Spleen (tissue), 11 donors: ENCODE results near the gene DMD. TPM values are rescaled to one million over a fixed set of nuclear protein-coding genes. Genes with fewer than 3 reads are reported as not detected.

Experiments
- DNase-seq: peaks from one replicate; pipeline ENCODE4 v3.0.0-alpha.2; 2020
- H3K27ac ChIP-seq, 8 donors: fragments of 200-600 bp; sonication (generic) in 7 of 8; 1 replicate in 4 of 8; 2 replicates in 4 of 8; pipeline versions ENCODE4 v1.5.0 to v1.8.0; 2016 to 2021; ENCODE audit warnings: inconsistent platforms in 4 of 8, mild to moderate bottlenecking in 4 of 8, moderate library complexity in 1 of 8
- H3K27me3 ChIP-seq, 7 donors: fragments of 200-600 bp; sonication (generic) in 6 of 7; replicated peaks in 1 of 7; 1 replicate in 4 of 7; 2 replicates in 3 of 7; pipeline versions ENCODE4 v1.5.0 to v1.8.0; 2016 to 2021; ENCODE audit warnings: inconsistent platforms in 3 of 7, mild to moderate bottlenecking in 1 of 7
- H3K36me3 ChIP-seq, 6 donors: fragments of 200-600 bp; sonication (generic) in 5 of 6; 1 replicate in 4 of 6; 2 replicates in 2 of 6; pipeline versions ENCODE4 v1.5.0 to v1.8.0; 2016 to 2021; ENCODE audit warnings: inconsistent platforms in 2 of 6
- H3K4me1 ChIP-seq, 6 donors: fragments of 200-600 bp; sonication (generic) in 5 of 6; 1 replicate in 3 of 6; 2 replicates in 3 of 6; pipeline versions ENCODE4 v1.5.0 to v1.8.0; 2016 to 2021; ENCODE audit warnings: inconsistent platforms in 3 of 6
- H3K4me3 ChIP-seq, 8 donors: fragments of 200-600 bp; sonication (generic) in 7 of 8; 1 replicate in 4 of 8; 2 replicates in 4 of 8; pipeline versions ENCODE4 v1.5.0 to v1.8.0; 2016 to 2021; ENCODE audit warnings: inconsistent platforms in 4 of 8, mild to moderate bottlenecking in 4 of 8, moderate library complexity in 2 of 8
- H3K9me3 ChIP-seq, 8 donors: fragments of 200-600 bp; sonication (generic) in 7 of 8; 1 replicate in 4 of 8; 2 replicates in 4 of 8; pipeline versions ENCODE4 v1.5.0 to v1.8.0; 2016 to 2021; ENCODE audit warnings: inconsistent platforms in 4 of 8
- POLR2A ChIP-seq, 3 donors: fragments of 450-650 bp; IDR thresholded peaks; one replicate each; pipeline ENCODE4 v1.5.1; 2017; ENCODE audit warnings: antibody characterized with exemption in 3 of 3, mild to moderate bottlenecking in 1 of 3
- POLR2AphosphoS5 ChIP-seq, 3 donors: sonication (generic); formaldehyde crosslinking; IDR thresholded peaks; one replicate each; pipeline ENCODE4 v1.5.1; 2017; ENCODE audit warnings: antibody characterized with exemption in 3 of 3
- WGBS, 5 donors: extraction: QIAGEN DNeasy Blood & Tissue Kit in 3 of 5; methylation state at CpG; one replicate each; pipeline versions ENCODE4 v1.1.5 to v1.1.7; 2013 to 2018; 5-methylcytosine and 5-hydroxymethylcytosine counted together
- intact Hi-C: fragments of 100-400 bp; cut with DNase I; formaldehyde crosslinking; loops from one replicate; pipeline ENCODE4 v1.15.0; 2023; ENCODE audit warnings: low total_unique reads
- polyA plus RNA-seq, 3 donors: library from polyadenylated mRNA; stranded (reverse); fragments of 200-250 nt; gene quantifications; one replicate each; pipeline ENCODE4 v1.2.1, GENCODE V29; 2013
- total RNA-seq, 7 donors: library from RNA; depleted of rRNA in 3 of 7; stranded (reverse); fragments of >200 nt in 3 of 7; fragmentation: NEBNext Ultra II Directional in 4 of 7; extraction: Animal tissue kit (Norgen Biotek cat#: 25700) in 4 of 7; gene quantifications; one replicate each; pipeline versions ENCODE4 v1.1.0 to v1.2.1, GENCODE V29; 2016 to 2021
- TF ChIP-seq, protein P1 (sequence below), 11 experiments: fragments of 200-600 bp in 7 of 11; fragments of 450-650 bp in 4 of 11; sonication (generic) in 4 of 11; IDR thresholded peaks in 8 of 11; conservative IDR thresholded peaks in 3 of 11; 1 replicate in 7 of 11; 2 replicates in 4 of 11; pipeline versions ENCODE4 v1.4.0 to v1.8.0; 2016 to 2021; ENCODE audit warnings: antibody characterized with exemption in 11 of 11, inconsistent platforms in 4 of 11, mild to moderate bottlenecking in 1 of 11
- donor health status: healthy with polysubstance abuse.
- donor health status: DM: no; HTN: no; CAD: no; lungs with moderate emphysema.
- donor health status: DM: no; HTN: no; CAD: no.
- donor health status: Bipolar disorder and iron deficiency.
- donor health status: healthy.
- donor health status: DM: no; HTN: no; CAD: no.
- donor health status: DM: yes; HTN: yes; CAD: no.

Gene DMD
- total and polyA plus RNA-seq, 10 donors = 1.3 to 11.3 (median 4.4) TPM

DNA sequence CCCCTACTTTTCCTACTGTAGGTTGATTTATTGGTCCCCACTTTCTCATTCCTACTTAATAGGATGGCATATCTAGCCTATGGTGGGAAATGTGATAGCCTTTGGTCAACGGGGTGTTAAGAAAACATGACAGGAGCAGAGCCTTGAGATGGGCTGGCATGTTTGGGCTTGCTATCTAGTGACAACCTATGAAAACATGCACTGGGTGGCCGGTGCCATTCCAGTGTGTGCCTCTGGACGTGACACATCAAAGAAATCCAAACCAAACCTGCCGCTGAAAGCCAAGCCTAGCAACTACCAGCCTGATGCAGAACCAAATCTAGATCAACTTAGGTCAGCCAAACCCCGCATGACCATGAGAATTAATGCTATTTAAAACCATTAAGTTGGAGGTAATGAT lies 317.6 kb downstream of the DMD start:
- no peak for TF ChIP-seq POLR2A (IDR thresholded peaks at IDR 0.05)
- no peak for TF ChIP-seq POLR2AphosphoS5 (IDR thresholded peaks at IDR 0.05)
- TF ChIP-seq, protein P1, sequence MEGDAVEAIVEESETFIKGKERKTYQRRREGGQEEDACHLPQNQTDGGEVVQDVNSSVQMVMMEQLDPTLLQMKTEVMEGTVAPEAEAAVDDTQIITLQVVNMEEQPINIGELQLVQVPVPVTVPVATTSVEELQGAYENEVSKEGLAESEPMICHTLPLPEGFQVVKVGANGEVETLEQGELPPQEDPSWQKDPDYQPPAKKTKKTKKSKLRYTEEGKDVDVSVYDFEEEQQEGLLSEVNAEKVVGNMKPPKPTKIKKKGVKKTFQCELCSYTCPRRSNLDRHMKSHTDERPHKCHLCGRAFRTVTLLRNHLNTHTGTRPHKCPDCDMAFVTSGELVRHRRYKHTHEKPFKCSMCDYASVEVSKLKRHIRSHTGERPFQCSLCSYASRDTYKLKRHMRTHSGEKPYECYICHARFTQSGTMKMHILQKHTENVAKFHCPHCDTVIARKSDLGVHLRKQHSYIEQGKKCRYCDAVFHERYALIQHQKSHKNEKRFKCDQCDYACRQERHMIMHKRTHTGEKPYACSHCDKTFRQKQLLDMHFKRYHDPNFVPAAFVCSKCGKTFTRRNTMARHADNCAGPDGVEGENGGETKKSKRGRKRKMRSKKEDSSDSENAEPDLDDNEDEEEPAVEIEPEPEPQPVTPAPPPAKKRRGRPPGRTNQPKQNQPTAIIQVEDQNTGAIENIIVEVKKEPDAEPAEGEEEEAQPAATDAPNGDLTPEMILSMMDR (IDR thresholded peaks at IDR 0.05 in 8 of 11, conservative IDR thresholded peaks at IDR 0.05 in 3 of 11) = no peak
- WGBS, 5 donors = 74 to 89% (median 84%) methylated on average over 1 to 5 of the region's 5 CpGs
- Histone ChIP-seq H3K27me3 (no peaks in the 10 kb centered on the region), H3K27ac (no peak overlapping the region), H3K9me3 (no peaks in the 10 kb centered on the region), H3K4me3 (no peak overlapping the region), H3K4me1 (no peaks in the 10 kb centered on the region), H3K36me3 (no peaks in the 10 kb centered on the region)
- no peak for DNase-seq
- intact Hi-C loops = no loop called here

DNA sequence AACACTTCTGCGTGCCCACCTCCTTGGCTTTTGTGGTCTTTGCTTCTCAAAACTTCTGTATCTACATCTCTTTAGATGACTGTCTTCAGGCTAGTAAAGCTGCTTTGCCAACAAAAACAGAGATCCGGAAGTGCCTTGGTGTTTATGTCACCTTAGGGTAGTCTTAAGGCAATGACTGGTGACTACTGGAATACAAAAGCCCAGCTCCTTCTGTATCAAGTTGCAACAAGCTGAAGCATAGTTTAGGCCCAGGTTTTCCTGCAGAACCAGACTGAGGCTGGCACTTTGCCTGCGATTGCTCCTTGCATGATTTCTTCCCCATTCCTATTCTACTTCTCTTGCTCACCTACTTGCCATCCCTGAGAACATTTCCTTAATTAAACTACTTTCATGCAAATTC lies 333.8 kb downstream of the DMD start:
- TF ChIP-seq POLR2AphosphoS5 (IDR thresholded peaks at IDR 0.05) = no peak
- no peak for TF ChIP-seq POLR2A (IDR thresholded peaks at IDR 0.05)
- TF ChIP-seq, protein P1 (IDR thresholded peaks at IDR 0.05 in 8 of 11, conservative IDR thresholded peaks at IDR 0.05 in 3 of 11) = no peak
- Histone ChIP-seq H3K27me3 (no peaks in the 10 kb centered on the region), H3K36me3 (no peaks in the 10 kb centered on the region), H3K4me1 (no peaks in the 10 kb centered on the region), H3K9me3 (no peaks in the 10 kb centered on the region), H3K27ac (no peak overlapping the region), H3K4me3 (no peak overlapping the region)
- 78 to 92% (median 83%) methylated on average over 3 of the region's 3 CpGs for WGBS, 5 donors
- DNase-seq = no peak
- intact Hi-C loops = no loop called here

DNA sequence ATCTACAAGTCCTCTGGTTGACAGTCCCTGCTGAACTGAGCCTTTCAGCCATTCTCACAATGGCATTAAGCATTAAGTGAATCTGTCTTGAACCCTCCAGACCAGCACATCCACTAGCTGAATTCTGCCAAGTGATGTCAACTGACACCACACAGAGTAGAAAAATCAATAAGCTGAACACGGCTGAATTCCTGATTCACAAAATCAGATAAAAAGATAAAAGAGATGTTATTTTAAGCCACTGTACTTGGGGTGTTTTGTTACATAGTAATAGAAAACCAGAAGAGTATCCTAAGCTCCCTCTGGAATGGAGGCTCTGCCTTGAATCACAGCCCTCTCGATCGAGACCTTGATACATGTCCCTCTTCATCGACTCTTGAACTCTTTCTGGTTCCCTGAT lies 336.5 kb downstream of the DMD start:
- 81 to 93% (median 91%) methylated on average over 4 of the region's 4 CpGs for WGBS, 5 donors
- intact Hi-C loops = no loop called here
- no peak for DNase-seq
- no peak overlapping the region for H3K27ac ChIP-seq
- TF ChIP-seq POLR2AphosphoS5 (IDR thresholded peaks at IDR 0.05) (no peak), POLR2A (IDR thresholded peaks at IDR 0.05) (no peak)
- TF ChIP-seq, protein P1 (IDR thresholded peaks at IDR 0.05 in 8 of 11, conservative IDR thresholded peaks at IDR 0.05 in 3 of 11) = no peak
- H3K4me3 ChIP-seq = no peak overlapping the region
- no peaks in the 10 kb centered on the region for H3K36me3 ChIP-seq
- H3K4me1 ChIP-seq = no peaks in the 10 kb centered on the region
- no peaks in the 10 kb centered on the region for H3K9me3 ChIP-seq
- H3K27me3 ChIP-seq = no peaks in the 10 kb centered on the region

DNA sequence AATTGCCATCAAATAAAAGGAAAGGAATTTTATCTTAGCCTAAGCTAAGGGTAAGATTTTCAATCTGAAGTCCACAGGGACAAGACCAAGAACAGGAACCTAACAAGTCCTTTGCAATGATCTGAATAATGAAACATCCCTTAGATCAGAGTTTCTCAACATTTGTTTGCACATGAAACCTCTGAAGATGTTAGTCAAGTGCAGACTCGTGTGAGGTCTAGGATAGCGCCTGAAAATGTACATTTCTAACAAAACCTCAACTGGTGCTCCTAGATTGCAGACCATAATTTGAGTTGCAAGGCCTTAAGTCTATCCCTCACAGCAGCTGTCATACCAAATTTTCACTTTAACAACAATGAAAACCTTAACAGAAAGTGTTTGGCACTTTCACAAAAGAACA lies 337.6 kb downstream of the DMD start:
- no peak for DNase-seq
- Histone ChIP-seq H3K36me3 (no peaks in the 10 kb centered on the region), H3K4me3 (no peak overlapping the region), H3K4me1 (no peaks in the 10 kb centered on the region), H3K27ac (no peak overlapping the region), H3K9me3 (no peaks in the 10 kb centered on the region), H3K27me3 (no peaks in the 10 kb centered on the region)
- intact Hi-C loops = no loop called here
- TF ChIP-seq, protein P1 (IDR thresholded peaks at IDR 0.05 in 8 of 11, conservative IDR thresholded peaks at IDR 0.05 in 3 of 11) = no peak
- no peak for TF ChIP-seq POLR2A (IDR thresholded peaks at IDR 0.05)
- no peak for TF ChIP-seq POLR2AphosphoS5 (IDR thresholded peaks at IDR 0.05)
- 67 to 90% (median 83%) methylated on average over 2 of the region's 2 CpGs for WGBS, 5 donors
